ENCODE measurements around the gene ZNF780A.

GRCh38 chr19:40057166-40057565 is 33.6 kb downstream of the ZNF780A start:
- TF ChIP-seq EZH2 (optimal IDR thresholded peaks at IDR 0.05; ENCODE audit: low read depth, low read length), result no peak
- TF ChIP-seq, protein P1, sequence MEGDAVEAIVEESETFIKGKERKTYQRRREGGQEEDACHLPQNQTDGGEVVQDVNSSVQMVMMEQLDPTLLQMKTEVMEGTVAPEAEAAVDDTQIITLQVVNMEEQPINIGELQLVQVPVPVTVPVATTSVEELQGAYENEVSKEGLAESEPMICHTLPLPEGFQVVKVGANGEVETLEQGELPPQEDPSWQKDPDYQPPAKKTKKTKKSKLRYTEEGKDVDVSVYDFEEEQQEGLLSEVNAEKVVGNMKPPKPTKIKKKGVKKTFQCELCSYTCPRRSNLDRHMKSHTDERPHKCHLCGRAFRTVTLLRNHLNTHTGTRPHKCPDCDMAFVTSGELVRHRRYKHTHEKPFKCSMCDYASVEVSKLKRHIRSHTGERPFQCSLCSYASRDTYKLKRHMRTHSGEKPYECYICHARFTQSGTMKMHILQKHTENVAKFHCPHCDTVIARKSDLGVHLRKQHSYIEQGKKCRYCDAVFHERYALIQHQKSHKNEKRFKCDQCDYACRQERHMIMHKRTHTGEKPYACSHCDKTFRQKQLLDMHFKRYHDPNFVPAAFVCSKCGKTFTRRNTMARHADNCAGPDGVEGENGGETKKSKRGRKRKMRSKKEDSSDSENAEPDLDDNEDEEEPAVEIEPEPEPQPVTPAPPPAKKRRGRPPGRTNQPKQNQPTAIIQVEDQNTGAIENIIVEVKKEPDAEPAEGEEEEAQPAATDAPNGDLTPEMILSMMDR (IDR thresholded peaks at IDR 0.05; ENCODE audit: low read length), result no peak
